Activated CD4-positive, alpha-beta T cell treated with anti-CD3 and anti-CD28 coated beads for 4 hours (primary cell): ENCODE results near the gene MAMSTR.
"Not testable (repeated sequence)": the region's sequence is repeated elsewhere in the genome, so short reads cannot be mapped to it uniquely, and the experiment has no call there.

Experiments used
- DNase-seq, 2 donors: peaks; one replicate each; pipeline ENCODE4 v3.0.0-alpha.2; 2020

The MAMSTR gene

GRCh38 chr19:48718711-48719231 is 754 bp downstream of the MAMSTR start:
- DNase-seq = no peak

- not testable (repeated sequence) for DNase-seq
These were observed 1.4 kb downstream of the MAMSTR start for GRCh38 chr19:48718106-48718505.

- no peak for DNase-seq
These were observed 2.8 kb downstream of the MAMSTR start for GRCh38 chr19:48716562-48717291.

DNA sequence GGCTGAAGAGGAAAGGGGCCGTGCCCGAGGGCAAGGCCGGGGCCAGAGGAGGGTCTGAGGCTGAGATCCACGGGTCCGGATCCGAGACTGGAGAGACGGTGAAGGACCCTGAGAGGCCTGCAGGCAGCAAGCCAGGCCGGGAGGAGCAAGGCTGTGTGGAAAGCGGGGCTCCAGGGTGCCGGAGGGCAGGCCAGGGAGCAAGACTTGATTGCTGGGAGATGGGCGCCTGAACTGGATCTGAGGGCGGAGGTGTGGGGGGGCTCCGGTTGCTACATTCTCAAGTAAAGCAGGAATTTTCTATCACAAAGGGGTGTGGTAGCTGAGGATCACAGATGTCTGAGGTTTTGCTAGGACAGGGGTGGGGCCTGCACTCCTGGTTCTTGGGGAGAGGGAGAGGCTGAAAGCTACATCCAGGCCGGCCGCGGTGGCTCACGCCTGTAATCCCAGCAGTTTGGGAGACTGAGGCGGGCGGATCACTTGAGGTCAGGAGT is 3.8 kb downstream of the MAMSTR start:
- no peak for DNase-seq

DNA sequence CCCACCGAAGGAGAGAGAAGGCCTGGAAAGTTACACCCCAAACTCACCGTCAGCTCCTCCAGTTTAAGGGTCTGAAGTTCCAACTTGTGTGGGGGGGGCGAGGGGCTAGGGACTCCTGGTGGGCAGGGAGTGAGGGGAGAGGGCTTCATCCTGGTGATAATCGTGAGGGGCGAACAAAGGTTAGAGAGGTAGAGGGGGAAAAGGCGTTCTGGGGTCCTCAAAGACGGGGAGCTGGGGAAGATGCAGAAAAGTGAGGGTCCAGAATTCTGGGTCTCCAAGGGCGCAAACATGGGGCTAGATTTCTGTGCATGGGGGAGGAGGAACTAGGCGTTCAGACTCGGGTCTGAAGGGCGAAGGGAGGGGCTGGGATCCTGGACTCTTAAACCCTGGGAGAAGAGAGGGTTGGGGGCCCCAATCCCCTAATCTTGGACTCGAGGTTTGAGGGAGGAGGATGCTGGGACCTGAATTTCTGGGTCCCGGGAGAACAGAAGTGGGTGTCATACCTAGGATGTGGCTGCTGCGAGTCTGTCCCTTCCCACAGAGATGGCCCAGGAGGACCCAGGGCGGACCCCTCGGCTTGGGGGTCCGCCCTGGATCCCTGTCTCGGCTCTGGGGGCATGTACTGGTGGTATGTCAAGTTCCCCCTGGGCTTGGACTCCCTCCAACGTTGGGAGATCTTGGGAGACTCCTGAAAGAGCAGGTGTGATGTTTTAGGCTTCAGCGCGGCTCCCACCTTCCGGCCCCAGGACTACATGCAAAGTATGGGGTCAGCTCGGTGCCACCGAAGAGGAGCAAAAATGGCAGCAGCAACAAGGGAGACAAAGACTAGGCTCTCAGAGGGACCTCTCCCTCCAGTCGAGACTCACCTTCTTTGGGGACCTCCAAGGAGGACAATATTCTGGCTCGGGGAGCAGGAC is 4.5 kb downstream of the MAMSTR start:
- no peak for DNase-seq

GRCh38 chr19:48713864-48714755 is 5.4 kb downstream of the MAMSTR start:
- peak; percentile 95 to 96 for DNase-seq

- DNase-seq = no peak
These were observed 6.3 kb downstream of the MAMSTR start for GRCh38 chr19:48713041-48713863.

- no peak for DNase-seq
These were observed 8.3 kb downstream of the MAMSTR start for GRCh38 chr19:48711106-48711662.

GRCh38 chr19:48708471-48708870 is 11.1 kb downstream of the MAMSTR start:
- DNase-seq = no peak

- DNase-seq = no peak
These were observed 14.1 kb downstream of the MAMSTR start for GRCh38 chr19:48705431-48705830.

DNA sequence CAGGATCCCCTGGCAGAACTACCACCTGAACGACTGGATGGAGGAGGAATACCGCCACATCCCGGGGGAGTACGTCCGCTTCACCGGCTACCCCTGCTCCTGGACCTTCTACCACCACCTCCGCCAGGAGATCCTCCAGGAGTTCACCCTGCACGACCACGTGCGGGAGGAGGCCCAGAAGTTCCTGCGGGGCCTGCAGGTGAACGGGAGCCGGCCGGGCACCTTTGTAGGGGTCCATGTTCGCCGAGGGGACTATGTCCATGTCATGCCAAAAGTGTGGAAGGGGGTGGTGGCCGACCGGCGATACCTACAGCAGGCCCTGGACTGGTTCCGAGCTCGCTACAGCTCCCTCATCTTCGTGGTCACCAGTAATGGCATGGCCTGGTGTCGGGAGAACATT is 16.2 kb downstream of the MAMSTR start:
- no peak for DNase-seq

GRCh38 chr19:48702701-48703100 is 16.8 kb downstream of the MAMSTR start:
- DNase-seq = no peak

GRCh38 chr19:48698046-48698445 is 21.5 kb downstream of the MAMSTR start:
- no peak for DNase-seq

GRCh38 chr19:48696353-48697010 is 23.0 kb downstream of the MAMSTR start:
- DNase-seq = no peak

DNA sequence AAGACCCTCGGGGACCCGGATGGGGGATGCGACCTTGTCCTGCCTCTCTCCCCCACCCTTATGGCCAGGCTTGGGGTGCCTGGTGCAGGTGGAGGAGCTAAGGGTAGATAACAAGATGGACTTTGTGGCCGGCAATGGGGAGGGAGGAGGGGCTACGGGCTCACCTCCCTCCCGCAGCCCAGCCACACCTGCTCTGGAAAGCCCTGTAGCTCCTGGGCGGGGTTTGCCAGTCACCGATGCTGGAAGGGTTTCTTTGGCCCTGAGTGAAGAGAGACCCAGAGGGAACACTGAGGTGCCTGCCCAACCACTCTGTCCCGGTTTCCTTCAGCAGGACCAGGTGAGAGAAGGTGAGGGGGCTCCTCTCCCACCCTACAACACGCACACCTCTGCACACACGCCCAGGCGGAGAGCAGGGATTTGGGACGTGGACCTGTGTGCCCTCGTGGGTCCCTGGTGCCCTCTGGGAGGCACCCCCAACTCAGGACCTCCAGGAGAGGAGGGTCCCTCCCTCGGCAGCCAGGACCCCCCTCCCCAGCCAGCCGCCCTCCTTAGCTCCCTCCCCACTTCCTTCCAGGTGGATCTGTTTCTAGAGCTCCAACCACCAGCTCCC is 23.7 kb downstream of the MAMSTR start, which contains the start of gene FUT2:
TSS of gene FUT2 (plus strand) at position 229 of the 610 bp plus-strand sequence. CDS start 6,986 bp downstream, outside the sequence.
- no peak for DNase-seq

GRCh38 chr19:48693629-48694028 is 25.9 kb downstream of the MAMSTR start:
- DNase-seq = not testable (repeated sequence)

GRCh38 chr19:48689449-48689848 is 30.1 kb downstream of the MAMSTR start:
- no peak for DNase-seq

DNA sequence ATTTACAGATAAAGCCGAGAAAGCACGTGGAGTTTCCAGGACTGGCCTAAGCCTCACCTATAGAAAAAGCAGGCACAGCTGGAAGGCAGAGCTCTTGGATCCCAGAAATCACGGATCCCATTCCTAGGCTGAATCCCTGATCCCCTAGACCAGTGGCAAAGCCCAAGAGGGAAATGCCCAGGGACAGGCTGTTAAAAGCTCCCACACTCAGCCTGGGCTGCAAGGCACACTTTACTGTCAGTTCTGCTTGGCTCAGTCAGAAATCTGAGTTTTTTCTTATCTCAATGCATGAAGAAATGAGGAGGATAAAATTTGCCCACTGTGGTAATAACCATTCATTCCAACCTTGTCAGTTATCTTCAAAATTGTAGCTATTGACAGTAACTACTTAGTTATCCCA is 31.7 kb downstream of the MAMSTR start:
- DNase-seq = no peak

- not testable (repeated sequence) for DNase-seq
These were observed 32.9 kb downstream of the MAMSTR start for GRCh38 chr19:48686637-48687036.

DNA sequence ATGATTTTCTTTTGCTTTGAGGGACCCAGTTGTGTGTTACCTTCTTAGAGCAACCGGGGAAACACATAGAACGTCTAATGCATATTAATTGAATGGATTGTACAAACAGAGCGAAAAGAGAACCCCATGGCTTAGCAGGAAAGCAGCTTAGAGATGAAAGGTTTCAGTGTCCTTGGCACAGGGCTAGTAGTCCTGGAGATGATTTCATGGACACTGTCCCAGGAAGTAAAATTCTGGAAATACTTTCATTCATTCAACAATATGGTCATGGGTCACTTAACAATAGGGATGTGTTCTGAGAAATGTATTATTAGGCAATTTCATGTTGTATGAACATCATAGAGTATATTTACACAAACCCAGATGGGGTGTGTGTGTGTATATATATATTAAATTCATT is 33.4 kb downstream of the MAMSTR start:
- no peak for DNase-seq
